SW480 (cell line): Measurements from ENCODE around the gene TTI1.

Experiments
- DNase-seq: peaks from one replicate; pipeline ENCODE4 v3.0.0-alpha.2; 2016; ENCODE audit warnings: low spot score

The TTI1 gene

GRCh38 chr20:38054647-38055046 lies 21.4 kb upstream of the TTI1 start:
- no peak for DNase-seq

DNA sequence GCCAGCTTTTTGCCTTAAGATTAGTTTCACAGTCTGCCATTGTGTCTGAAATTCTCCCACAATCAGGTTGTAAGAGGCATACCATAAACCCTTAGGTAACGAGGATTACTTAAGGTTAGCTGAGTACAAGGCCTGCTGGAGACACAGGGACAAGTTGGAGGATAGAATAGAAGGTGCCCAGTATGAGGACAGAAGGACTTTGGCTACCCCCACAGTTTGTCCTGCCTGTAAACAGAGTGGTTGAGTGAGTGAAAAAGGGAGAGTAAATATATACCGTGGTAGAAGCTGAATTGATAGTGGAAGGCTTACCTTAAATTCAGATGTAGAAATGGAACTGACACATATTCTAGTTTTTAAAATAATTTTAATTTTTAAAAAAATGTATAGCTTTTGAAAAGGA lies 19.6 kb upstream of the TTI1 start:
- no peak for DNase-seq

DNA sequence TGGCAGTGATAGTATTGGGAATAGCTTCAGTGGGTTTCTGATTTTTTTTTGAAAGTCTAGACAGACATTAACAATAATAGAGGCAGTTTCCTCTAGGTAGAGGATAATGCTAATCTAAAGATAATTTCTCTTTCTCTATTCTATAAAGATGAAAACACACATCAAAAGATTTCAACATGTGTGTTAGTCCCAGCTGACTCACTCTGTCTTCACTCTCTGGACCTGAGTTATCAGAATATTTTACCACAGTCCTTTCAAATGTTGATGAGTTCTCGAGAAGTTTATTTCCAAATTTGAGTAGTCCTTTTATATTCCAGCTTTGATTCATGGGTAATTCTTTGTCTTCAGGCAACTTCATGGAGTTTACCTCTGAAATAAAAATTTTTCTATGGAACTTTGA lies 17.4 kb upstream of the TTI1 start:
- no peak for DNase-seq

DNA sequence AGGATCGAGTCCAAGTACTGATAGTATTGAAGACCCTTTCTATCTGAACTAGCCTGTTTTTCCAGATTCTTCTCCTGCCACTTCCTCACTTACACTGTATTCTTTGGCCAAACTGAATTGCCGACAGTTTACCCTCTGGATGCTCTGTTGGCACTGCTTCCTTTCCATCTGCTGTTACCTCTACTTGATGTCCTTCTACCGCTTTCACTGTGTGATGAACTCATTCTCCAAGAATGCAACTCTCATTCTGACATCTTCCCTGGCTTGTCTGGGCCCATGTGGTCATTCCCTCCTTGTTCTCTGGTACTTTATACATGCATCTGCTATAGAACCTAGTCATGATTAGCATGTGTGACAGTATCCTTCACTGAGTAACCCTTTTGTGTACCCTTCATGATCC lies 16.5 kb upstream of the TTI1 start:
- peak; percentile 25 for DNase-seq

GRCh38 chr20:38046572-38046971 lies 13.3 kb upstream of the TTI1 start:
- DNase-seq = no peak

- DNase-seq = no peak
These were observed 11.4 kb upstream of the TTI1 start for GRCh38 chr20:38044685-38045084.

- peak; percentile 38 for DNase-seq
These were observed 10.4 kb upstream of the TTI1 start for GRCh38 chr20:38043512-38044300.

- no peak for DNase-seq
These were observed 7.0 kb upstream of the TTI1 start for GRCh38 chr20:38040276-38040675.

- no peak for DNase-seq
These were observed 3.1 kb upstream of the TTI1 start for GRCh38 chr20:38036366-38036765.

DNA sequence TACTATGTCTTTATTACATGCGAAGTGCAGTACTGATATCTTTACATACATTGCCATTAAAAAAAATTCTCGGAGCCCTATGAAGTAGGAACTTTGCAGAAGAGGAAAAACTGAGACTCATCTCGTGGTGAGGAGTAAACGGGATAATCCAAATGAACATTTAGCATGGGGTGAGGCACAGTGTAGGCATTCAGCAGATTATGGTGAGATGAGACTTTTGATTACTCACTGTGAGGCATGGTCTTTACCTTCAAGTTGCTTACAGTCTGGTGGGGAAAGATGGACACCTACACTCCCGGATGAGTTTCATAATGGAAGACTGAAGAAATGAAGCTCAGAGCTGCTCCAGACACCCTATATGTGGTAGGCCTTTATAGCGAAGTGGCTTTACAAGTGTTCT lies 1.7 kb upstream of the TTI1 start:
- DNase-seq = no peak

GRCh38 chr20:38034108-38034649 lies 923 bp upstream of the TTI1 start:
- no peak for DNase-seq

DNA sequence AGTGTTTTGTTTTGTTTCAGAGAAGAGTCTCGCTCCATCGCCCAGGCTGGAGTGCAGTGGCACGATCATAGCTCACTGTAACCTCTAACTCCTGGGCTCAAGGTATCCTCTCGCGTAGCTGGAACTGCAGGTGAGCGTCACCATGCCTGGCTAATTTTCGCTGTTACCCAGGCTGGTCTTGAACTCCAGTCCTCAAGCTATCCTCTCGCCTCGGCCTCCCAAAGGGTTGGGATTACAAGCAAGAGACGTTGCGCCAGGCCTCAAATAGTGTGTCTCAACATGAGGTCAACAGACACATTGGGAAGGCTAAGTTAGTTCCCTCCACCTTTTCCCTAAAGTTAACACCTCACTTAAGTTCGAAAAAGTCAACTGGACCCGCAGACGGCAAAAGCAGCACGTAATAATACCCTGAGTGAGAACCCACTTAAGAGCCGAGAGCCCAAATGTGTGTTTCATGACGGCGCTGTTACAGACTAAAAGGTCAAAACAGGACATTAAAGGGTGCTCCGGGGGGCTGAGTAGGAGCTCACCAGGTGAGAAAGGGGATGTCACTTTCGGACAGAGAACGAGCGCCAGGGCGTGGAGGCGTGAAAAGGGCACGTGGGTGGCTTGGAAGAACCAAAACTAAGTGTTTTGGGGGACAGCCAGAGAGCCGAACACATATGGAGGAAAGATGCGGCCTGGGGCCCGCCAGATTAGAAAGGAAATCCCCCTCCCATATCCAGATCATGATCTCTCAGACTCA lies 499 bp downstream of the TTI1 start:
- no peak for DNase-seq

- DNase-seq = no peak
These were observed 1.3 kb downstream of the TTI1 start for GRCh38 chr20:38031957-38032356.

- no peak for DNase-seq
These were observed 3.8 kb downstream of the TTI1 start for GRCh38 chr20:38029453-38029852.

- no peak for DNase-seq
These were observed 8.8 kb downstream of the TTI1 start for GRCh38 chr20:38024496-38024895.

DNA sequence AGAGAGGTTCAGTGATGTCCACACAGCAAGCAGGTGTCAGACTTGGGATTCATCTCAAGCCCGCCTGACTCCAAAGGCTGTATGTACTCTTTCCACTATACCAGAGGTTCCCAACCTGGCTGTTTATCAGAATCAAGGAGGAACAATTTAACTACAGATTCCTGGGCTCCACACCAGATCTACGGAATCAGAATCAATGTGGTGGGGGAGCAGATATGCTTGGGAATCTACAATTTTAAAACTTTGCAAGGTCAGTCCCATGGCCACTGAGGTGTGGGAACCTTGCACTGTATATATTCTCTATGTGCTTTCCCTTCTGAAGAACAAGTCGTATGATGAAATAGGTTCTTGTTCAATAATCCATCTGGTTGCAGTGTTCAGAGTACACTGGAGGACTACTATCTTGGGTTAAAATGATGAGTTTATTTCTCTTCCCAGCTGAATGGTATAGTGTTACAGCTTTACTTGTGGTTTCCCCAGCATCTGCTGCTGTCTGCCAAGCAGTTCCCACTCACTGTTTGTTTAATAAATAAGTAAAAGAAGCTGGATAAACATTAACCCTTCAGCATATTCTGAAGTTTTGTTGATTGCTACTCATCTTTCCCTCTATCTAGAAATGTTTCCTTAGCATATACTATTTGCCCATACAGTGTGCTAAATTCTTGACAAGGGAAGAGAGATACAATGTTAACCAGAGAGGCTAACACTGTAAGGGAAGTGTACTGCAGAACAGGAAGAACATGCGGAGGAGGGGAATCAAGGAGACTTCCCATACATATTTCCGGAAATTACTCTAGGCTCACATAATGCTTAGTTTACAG lies 9.9 kb downstream of the TTI1 start:
- no peak for DNase-seq

DNA sequence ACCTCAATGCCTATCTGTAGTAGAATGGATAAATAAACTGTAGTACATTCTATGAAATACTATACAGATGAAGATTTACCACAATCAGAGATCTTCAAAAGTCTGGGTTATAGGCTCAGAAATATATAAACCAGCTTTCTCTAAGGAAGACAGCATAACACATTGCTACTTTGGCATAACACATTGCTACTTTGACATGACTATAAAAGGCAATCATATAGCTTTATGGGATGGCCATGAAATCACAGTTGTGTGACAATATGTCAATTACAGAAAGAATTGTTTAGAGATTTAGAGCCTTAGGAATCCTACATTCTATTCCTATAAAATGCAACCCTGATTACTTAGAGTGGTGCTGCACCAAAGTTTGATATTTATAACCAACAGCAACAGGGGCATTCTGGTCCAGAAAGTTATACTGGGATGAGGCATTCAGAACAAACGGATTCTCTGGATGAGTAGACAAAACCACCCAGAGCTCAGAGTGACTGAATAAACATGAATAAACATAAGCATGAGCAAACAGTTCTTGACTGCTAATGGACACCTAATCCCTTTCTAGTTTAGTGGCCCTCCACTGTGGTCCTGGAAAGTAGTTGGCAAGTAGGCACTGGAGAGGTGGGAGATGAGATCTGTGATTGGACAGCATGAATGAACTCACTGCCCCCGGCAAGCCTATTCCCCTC lies 12.0 kb downstream of the TTI1 start:
- DNase-seq = no peak

DNA sequence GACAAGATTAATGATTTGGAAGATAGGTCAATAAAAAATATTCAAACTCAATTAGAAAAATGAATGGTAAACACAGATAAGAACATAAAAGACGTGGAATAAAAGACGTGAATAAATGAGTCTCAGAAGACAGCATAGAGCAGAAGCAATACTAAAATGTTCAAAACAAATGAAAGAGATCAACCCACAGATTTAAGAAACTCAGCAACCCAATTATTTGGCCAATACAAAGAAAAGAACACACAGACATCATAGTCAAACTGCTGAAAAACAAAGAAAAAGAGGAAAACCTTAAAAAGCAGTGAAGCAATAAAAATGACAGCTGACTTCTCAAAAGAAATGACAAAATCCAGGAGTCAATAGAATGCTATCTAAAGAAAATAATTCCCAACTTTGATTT lies 14.9 kb downstream of the TTI1 start:
- no peak for DNase-seq

DNA sequence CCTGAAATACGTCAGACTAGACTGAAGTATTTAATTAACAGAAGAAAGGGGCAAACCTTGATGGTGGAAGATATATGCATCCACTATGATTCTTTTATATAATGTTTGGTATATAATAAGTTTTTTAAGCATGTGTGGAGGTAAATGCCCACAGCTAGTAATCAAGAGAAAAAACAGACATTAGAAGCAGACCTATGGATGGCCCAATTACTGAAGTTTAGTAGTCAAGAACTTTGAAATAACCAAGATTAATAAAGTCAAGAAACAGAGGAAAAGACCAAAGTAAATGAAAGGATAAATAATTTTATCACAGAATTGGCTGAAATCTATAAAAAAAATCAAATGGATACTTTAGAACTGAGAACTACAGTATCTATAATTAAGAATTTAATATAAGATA lies 15.3 kb downstream of the TTI1 start:
- DNase-seq = no peak

DNA sequence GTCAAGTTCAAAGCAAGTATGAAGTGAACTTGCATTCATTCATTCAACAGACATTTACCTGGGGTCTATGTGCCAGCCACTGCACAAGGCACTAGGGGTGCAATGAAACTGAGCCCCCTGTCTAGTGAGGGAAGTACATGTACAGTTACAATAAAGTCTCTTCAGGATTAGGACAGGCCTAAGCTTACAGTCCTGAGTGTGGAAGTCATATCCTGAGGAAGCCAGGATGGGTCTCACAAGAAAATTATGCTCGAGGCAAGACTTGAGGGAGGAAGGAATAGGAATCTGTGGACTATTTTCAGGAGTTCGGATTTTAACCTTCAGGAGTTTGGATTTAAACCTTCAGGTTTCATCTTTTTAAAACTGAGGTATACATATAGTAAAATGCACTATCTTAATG lies 19.4 kb downstream of the TTI1 start:
- no peak for DNase-seq

GRCh38 chr20:38012332-38012731 lies 20.9 kb downstream of the TTI1 start:
- no peak for DNase-seq

GRCh38 chr20:38011696-38012095 lies 21.6 kb downstream of the TTI1 start:
- DNase-seq = no peak
